HepG2 (cell line): Measurements from ENCODE around the gene NPW. TPM values are rescaled to one million over a fixed set of nuclear protein-coding genes. Genes with fewer than 3 reads are reported as not detected.
A peak's percentile ranks its signal among the peaks of the same experiment; 100 is the strongest.

ENCODE experiments used
- ATAD3A ChIP-seq: sonication (generic); formaldehyde crosslinking; IDR thresholded peaks from 2 replicates; pipeline ENCODE4 v1.4.0; 2020; ENCODE audit warnings: missing genetic modification reagents
- ATF1 ChIP-seq: IDR thresholded peaks from 2 replicates; pipeline ENCODE4 v1.6.1; 2016; ENCODE audit warnings: mild to moderate bottlenecking, control low read depth
- ATM ChIP-seq: fragments of 450-650 bp; IDR thresholded peaks from 2 replicates; pipeline ENCODE4 v1.7.1; 2017; ENCODE audit warnings: mild to moderate bottlenecking, borderline replicate concordance
- CHD4 ChIP-seq: fragments of 200-600 bp; sonication (generic); IDR thresholded peaks from 2 replicates; pipeline ENCODE4 v1.7.0; 2017; ENCODE audit warnings: mild to moderate bottlenecking, low read length, borderline replicate concordance
- LCORL ChIP-seq, 2 experiments: fragments of 450-650 bp in 1 of 2; sonication (generic) in 1 of 2; formaldehyde crosslinking in 1 of 2; IDR thresholded peaks; 2 replicates each; pipeline versions ENCODE4 v1.5.0 to v1.6.1; 2017 to 2020; ENCODE audit warnings: antibody characterized with exemption in 1 of 2, missing genetic modification reagents in 1 of 2
- MYNN ChIP-seq: sonication (generic); formaldehyde crosslinking; IDR thresholded peaks from 2 replicates; pipeline ENCODE4 v1.4.0; 2020; ENCODE audit warnings: mild to moderate bottlenecking, low read depth, missing genetic modification reagents
- MZF1 ChIP-seq: sonication (generic); formaldehyde crosslinking; IDR thresholded peaks from 2 replicates; pipeline ENCODE4 v1.8.1; 2023; ENCODE audit warnings: mild to moderate bottlenecking, missing genetic modification reagents, borderline replicate concordance
- RELA ChIP-seq: sonication (generic); formaldehyde crosslinking; IDR thresholded peaks from 2 replicates; pipeline ENCODE4 v1.4.0; 2020; ENCODE audit warnings: missing genetic modification reagents
- YEATS4 ChIP-seq: sonication (generic); formaldehyde crosslinking; IDR thresholded peaks from 2 replicates; pipeline ENCODE4 v1.4.0; 2020; ENCODE audit warnings: missing genetic modification reagents, borderline replicate concordance
- ZFP37 ChIP-seq: sonication (generic); formaldehyde crosslinking; IDR thresholded peaks from 2 replicates; pipeline ENCODE4 v1.4.0; 2020; ENCODE audit warnings: missing genetic modification reagents, borderline replicate concordance
- ZFYVE20 ChIP-seq: sonication (generic); formaldehyde crosslinking; IDR thresholded peaks from 2 replicates; pipeline ENCODE4 v1.8.0; 2023; ENCODE audit warnings: low read depth, mild to moderate bottlenecking, moderate library complexity, missing genetic modification reagents, borderline replicate concordance
- ZNF10 ChIP-seq: sonication (generic); formaldehyde crosslinking; IDR thresholded peaks from 2 replicates; pipeline ENCODE4 v1.4.0; 2020; ENCODE audit warnings: mild to moderate bottlenecking, low read depth, missing genetic modification reagents, borderline replicate concordance
- ZNF34 ChIP-seq: sonication (generic); formaldehyde crosslinking; IDR thresholded peaks from 2 replicates; pipeline ENCODE4 v1.4.0; 2020; ENCODE audit warnings: mild to moderate bottlenecking, missing genetic modification reagents, borderline replicate concordance
- ZNF446 ChIP-seq: sonication (generic); formaldehyde crosslinking; IDR thresholded peaks from 2 replicates; pipeline ENCODE4 v1.5.0; 2020; ENCODE audit warnings: mild to moderate bottlenecking, missing genetic modification reagents
- ZNF616 ChIP-seq: sonication (generic); formaldehyde crosslinking; IDR thresholded peaks from 2 replicates; pipeline ENCODE4 v1.5.0; 2020; ENCODE audit warnings: low read depth, mild to moderate bottlenecking, missing genetic modification reagents
- ZNF652 ChIP-seq: IDR thresholded peaks from 2 replicates; pipeline ENCODE4 v1.6.1; 2016; ENCODE audit warnings: low read depth, borderline replicate concordance
- ZNF761 ChIP-seq: sonication (generic); formaldehyde crosslinking; conservative IDR thresholded peaks from 2 replicates; pipeline ENCODE4 v1.4.0; 2020; ENCODE audit warnings: mild to moderate bottlenecking, missing genetic modification reagents
- polyA plus RNA-seq, 8 experiments: library from polyadenylated mRNA; depleted of rRNA in 3 of 8; stranded (reverse) in 7 of 8; unstranded in 1 of 8; fragments of >200 nt; fragmentation: Illumina TruSeq in 4 of 8; extraction: Trizol in 4 of 8; gene quantifications; 2 replicates each; pipeline versions ENCODE4 v1.2.1 to v1.2.3, GENCODE V29; 2011 to 2016; ENCODE audit warnings: low read depth in 4 of 8, missing spikeins in 1 of 8, mixed read lengths in 1 of 8; ENCODE audit not compliant: insufficient read depth in 1 of 8
- total RNA-seq, 5 experiments: library from RNA; depleted of rRNA; stranded (reverse); fragments of >200 nt; fragmentation: Illumina TruSeq; extraction: Trizol; gene quantifications; 2 replicates each; pipeline ENCODE4 v1.2.3, GENCODE V29; 2016; ENCODE audit warnings: low read depth in 1 of 5
- TF ChIP-seq, protein P1 (sequence below): sonication (generic); formaldehyde crosslinking; IDR thresholded peaks from 2 replicates; pipeline ENCODE4 v1.4.0; 2020; ENCODE audit warnings: missing genetic modification reagents, borderline replicate concordance
- TF ChIP-seq, protein P2 (sequence below): sonication (generic); formaldehyde crosslinking; IDR thresholded peaks from 2 replicates; pipeline ENCODE4 v1.5.1; 2020; ENCODE audit warnings: missing genetic modification reagents, mild to moderate bottlenecking, borderline replicate concordance
- TF ChIP-seq, protein P3 (sequence below): sonication (generic); formaldehyde crosslinking; IDR thresholded peaks from 2 replicates; pipeline ENCODE4 v1.4.0; 2020; ENCODE audit warnings: missing genetic modification reagents
- TF ChIP-seq, protein P4 (sequence below): sonication (generic); formaldehyde crosslinking; IDR thresholded peaks from 2 replicates; pipeline ENCODE4 v1.4.0; 2020; ENCODE audit warnings: mild to moderate bottlenecking, missing genetic modification reagents

NPW gene
- total and polyA plus RNA-seq, 2 of the 13 experiments (the other 11 are each of a cell fraction or from before 2014, with no cell fraction given), result 0.24 to 0.97 TPM

DNA sequence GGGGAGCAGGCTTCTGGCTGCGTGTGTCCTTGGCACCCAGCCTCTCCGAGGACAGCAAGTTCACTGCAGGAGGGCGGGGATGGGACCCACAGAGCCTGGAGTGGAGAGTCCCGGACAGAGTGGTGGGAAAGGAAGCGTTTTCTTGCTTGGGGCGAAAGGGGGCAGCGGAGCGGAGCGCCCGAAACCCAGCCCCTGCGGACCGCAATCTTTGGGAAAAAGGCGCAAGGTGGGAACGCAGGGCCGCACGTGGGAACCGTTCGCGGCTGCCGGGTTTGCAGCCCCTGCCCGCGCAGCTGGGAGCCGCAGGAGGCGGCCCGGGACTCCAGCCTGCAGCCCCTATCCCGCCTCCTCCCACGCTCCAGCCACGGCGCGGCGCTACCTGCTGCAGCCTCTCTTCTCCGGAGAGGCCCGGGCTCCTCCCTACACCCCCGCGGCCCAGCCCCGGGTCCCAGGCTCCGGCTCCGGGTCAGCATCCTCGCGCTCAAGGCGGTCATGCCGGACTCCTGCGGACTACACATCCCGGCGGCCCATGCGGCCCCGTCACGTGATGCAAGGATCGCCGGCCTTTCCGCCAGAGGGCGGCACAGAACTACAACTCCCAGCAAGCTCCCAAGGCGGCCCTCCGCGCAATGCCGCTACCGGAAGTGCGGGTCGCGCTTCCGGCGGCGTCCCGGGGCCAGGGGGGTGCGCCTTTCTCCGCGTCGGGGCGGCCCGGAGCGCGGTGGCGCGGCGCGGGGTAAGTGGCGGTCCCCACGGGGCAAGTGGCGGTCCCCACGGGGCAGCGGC, 27.9 kb downstream of the NPW start, which contains the start of the genes NTHL1 and TSC2 (continued):
- no peak for TF ChIP-seq ZFP37
- TF ChIP-seq LCORL (IDR thresholded peaks at IDR 0.05), result 0 out of 2 replicates have a peak, but pooled peaks have one; percentile 11
- peak; percentile 67 for TF ChIP-seq LCORL (CRISPR knock-in tag; IDR thresholded peaks at IDR 0.05)
- TF ChIP-seq, protein P1, sequence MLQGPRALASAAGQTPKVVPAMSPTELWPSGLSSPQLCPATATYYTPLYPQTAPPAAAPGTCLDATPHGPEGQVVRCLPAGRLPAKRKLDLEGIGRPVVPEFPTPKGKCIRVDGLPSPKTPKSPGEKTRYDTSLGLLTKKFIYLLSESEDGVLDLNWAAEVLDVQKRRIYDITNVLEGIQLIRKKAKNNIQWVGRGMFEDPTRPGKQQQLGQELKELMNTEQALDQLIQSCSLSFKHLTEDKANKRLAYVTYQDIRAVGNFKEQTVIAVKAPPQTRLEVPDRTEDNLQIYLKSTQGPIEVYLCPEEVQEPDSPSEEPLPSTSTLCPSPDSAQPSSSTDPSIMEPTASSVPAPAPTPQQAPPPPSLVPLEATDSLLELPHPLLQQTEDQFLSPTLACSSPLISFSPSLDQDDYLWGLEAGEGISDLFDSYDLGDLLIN (CRISPR knock-in tag), result no peak
- TF ChIP-seq, protein P2, sequence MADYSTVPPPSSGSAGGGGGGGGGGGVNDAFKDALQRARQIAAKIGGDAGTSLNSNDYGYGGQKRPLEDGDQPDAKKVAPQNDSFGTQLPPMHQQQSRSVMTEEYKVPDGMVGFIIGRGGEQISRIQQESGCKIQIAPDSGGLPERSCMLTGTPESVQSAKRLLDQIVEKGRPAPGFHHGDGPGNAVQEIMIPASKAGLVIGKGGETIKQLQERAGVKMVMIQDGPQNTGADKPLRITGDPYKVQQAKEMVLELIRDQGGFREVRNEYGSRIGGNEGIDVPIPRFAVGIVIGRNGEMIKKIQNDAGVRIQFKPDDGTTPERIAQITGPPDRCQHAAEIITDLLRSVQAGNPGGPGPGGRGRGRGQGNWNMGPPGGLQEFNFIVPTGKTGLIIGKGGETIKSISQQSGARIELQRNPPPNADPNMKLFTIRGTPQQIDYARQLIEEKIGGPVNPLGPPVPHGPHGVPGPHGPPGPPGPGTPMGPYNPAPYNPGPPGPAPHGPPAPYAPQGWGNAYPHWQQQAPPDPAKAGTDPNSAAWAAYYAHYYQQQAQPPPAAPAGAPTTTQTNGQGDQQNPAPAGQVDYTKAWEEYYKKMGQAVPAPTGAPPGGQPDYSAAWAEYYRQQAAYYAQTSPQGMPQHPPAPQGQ (CRISPR knock-in tag), result peak; percentile 74; the same call in 1 of the 2 replicates
- TF ChIP-seq YEATS4 (CRISPR knock-in tag), result peak; percentile 55
- TF ChIP-seq MYNN (CRISPR knock-in tag), result no peak
- TF ChIP-seq ZNF761 (CRISPR knock-in tag), result no peak; the same call in 1 of the 2 replicates
- TF ChIP-seq, protein P3, sequence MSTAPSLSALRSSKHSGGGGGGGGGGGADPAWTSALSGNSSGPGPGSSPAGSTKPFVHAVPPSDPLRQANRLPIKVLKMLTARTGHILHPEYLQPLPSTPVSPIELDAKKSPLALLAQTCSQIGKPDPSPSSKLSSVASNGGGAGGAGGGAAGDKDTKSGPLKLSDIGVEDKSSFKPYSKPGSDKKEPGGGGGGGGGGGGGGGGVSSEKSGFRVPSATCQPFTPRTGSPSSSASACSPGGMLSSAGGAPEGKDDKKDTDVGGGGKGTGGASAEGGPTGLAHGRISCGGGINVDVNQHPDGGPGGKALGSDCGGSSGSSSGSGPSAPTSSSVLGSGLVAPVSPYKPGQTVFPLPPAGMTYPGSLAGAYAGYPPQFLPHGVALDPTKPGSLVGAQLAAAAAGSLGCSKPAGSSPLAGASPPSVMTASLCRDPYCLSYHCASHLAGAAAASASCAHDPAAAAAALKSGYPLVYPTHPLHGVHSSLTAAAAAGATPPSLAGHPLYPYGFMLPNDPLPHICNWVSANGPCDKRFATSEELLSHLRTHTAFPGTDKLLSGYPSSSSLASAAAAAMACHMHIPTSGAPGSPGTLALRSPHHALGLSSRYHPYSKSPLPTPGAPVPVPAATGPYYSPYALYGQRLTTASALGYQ (CRISPR knock-in tag), result peak; percentile 25; the same call in 1 of the 2 replicates
- 0 out of 2 replicates have a peak, but pooled peaks have one; percentile 19 for TF ChIP-seq MZF1 (CRISPR knock-in tag)
- TF ChIP-seq ATM, result no peak
- no peak for TF ChIP-seq ZNF10 (CRISPR knock-in tag)
- TF ChIP-seq ZFYVE20 (CRISPR knock-in tag), result no peak
- 0 out of 2 replicates have a peak, but pooled peaks have one; percentile 17 for TF ChIP-seq ZNF616 (CRISPR knock-in tag)
- peak; percentile 76; the same call in 1 of the 2 replicates for TF ChIP-seq ZNF34 (CRISPR knock-in tag)
- TF ChIP-seq ATAD3A (CRISPR knock-in tag), result no peak
- TF ChIP-seq RELA (CRISPR knock-in tag), result no peak; the same call in 1 of the 2 replicates
- TF ChIP-seq CHD4, result no peak
- no peak for TF ChIP-seq ZNF652 (CRISPR knock-in tag)
- peak; percentile 44; the same call in 1 of the 2 replicates for TF ChIP-seq ZNF446 (CRISPR knock-in tag)
- TF ChIP-seq, protein P4, sequence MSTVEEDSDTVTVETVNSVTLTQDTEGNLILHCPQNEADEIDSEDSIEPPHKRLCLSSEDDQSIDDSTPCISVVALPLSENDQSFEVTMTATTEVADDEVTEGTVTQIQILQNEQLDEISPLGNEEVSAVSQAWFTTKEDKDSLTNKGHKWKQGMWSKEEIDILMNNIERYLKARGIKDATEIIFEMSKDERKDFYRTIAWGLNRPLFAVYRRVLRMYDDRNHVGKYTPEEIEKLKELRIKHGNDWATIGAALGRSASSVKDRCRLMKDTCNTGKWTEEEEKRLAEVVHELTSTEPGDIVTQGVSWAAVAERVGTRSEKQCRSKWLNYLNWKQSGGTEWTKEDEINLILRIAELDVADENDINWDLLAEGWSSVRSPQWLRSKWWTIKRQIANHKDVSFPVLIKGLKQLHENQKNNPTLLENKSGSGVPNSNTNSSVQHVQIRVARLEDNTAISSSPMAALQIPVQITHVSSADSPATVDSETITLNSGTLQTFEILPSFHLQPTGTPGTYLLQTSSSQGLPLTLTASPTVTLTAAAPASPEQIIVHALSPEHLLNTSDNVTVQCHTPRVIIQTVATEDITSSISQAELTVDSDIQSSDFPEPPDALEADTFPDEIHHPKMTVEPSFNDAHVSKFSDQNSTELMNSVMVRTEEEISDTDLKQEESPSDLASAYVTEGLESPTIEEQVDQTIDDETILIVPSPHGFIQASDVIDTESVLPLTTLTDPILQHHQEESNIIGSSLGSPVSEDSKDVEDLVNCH (CRISPR knock-in tag), result no peak
- no peak for TF ChIP-seq ATF1 (CRISPR knock-in tag)
